DND-41 (cell line): ENCODE results near the gene RASGEF1C.

ENCODE experiments used
- EZH2 ChIP-seq: IDR thresholded peaks from 3 replicates; pipeline ENCODE4 v1.6.1; 2012; ENCODE audit warnings: borderline replicate concordance, low read depth, mild to moderate bottlenecking, moderate library complexity, low read length, inconsistent platforms; ENCODE audit not compliant: severe bottlenecking
- TF ChIP-seq, protein P1 (sequence below): IDR thresholded peaks from 2 replicates; pipeline ENCODE4 v1.5.1; 2012; ENCODE audit warnings: borderline replicate concordance, low read length, moderate library complexity, mild to moderate bottlenecking; ENCODE audit not compliant: poor library complexity, severe bottlenecking; ENCODE audit errors: extremely low read depth

DNA sequence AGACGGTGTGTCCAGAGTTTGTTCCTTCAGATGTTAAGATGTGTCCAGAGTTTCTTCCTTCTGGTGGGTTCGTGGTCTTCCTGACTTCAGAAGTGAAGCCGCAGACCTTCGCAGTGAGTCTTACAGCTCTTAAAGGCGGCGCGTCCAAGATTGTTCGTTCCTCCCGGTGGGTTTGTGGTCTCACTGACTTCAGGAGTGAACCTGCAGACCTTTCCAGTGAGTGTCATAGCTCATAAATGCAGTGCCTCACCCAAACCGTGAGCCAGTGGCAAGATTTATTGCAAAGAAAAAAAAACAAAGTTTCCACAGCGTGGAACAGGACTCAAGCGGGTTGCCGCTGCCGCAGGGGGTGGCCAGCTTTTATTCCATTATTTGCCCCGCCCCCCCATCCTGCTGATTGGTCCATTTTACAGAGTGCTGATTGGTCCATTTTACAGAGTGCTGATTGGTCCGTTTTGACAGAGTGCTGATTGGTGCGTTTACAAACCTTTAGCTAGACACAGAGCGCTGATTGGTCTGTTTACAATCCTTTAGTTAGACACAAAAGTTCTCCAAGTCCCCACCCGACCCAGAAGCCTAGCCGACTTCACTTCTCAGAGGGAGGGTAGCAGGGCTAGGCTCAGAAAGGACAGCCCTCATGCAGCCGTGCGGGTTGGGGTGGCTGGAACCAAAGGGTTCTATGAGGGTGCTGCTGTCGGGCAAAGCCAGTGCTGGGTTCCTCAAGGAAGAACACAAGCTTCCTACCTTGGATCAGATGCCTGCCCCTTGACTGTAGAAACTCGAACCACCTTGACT is 128.3 kb downstream of the RASGEF1C start:
- TF ChIP-seq, protein P1, sequence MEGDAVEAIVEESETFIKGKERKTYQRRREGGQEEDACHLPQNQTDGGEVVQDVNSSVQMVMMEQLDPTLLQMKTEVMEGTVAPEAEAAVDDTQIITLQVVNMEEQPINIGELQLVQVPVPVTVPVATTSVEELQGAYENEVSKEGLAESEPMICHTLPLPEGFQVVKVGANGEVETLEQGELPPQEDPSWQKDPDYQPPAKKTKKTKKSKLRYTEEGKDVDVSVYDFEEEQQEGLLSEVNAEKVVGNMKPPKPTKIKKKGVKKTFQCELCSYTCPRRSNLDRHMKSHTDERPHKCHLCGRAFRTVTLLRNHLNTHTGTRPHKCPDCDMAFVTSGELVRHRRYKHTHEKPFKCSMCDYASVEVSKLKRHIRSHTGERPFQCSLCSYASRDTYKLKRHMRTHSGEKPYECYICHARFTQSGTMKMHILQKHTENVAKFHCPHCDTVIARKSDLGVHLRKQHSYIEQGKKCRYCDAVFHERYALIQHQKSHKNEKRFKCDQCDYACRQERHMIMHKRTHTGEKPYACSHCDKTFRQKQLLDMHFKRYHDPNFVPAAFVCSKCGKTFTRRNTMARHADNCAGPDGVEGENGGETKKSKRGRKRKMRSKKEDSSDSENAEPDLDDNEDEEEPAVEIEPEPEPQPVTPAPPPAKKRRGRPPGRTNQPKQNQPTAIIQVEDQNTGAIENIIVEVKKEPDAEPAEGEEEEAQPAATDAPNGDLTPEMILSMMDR, result no peak
- no peak for TF ChIP-seq EZH2
